ENCODE measurements around the gene MIB1.

DNA sequence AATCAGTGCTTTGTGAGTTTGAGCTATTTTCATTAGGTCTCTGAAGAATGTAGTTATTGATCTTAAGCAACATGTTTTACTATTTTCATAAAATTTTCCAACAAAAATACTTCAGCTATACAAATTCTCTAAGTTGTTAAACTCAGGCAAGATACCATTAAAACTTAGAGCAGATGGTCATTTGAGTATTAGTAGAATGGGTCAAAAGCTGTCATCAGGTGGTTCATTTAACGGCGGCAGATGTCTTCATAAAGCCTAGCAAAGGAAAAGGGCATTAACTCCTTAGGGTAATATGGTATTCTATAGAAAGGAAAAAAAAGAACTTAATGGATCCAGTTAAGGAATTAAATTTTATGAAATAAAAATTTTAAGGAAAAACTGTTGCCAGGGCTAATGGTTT, 19.2 kb downstream of the MIB1 start:
- no peak for TF ChIP-seq GATA3 (IDR thresholded peaks at IDR 0.05; ENCODE audit: low read depth, low read length)
- TF ChIP-seq GATA2 (IDR thresholded peaks at IDR 0.05; ENCODE audit: low read depth, low read length) = no peak

Measured in SH-SY5Y (cell line).